GM19452 (cell line): ENCODE data around the gene KHDRBS2.
"Not testable (repeated sequence)": the region's sequence is repeated elsewhere in the genome, so short reads cannot be mapped to it uniquely, and the experiment has no call there.

Experiments
- ATAC-seq: cut with Tn5 transposase; IDR thresholded peaks from one replicate; pipeline ENCODE4 v1.9.1; 2021; ENCODE audit not compliant: unreplicated experiment

The KHDRBS2 gene

DNA sequence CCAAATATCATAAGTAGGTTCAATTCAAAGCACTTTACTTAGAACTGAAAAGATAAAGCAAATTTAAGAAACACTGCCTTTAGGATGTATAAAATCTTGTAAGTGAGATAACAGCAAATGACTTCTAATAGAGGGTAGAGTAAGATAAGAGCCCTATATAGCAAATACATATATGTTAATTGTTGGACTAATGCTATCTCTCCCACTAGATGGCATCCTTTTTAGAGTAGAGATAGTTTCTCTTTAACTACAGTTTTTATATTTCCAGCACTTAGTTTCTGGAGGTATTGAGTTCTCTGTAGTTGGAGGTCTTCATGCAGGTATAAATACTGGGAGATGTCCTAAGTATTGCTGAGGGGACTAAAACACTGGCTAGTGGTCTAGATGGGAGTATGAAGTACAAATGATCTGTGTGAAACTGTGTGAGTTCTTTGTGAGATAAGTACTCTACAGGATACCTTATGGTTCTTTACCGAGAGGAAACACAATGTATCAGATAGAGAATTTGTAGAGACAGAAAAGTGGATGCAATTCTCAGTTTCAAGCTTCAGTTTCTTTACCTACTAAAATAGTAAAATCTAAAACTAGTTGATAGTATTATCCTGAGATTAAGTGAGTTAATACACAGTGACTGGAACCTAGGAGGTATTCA lies 399.3 kb downstream of the KHDRBS2 start:
- no peak for ATAC-seq

DNA sequence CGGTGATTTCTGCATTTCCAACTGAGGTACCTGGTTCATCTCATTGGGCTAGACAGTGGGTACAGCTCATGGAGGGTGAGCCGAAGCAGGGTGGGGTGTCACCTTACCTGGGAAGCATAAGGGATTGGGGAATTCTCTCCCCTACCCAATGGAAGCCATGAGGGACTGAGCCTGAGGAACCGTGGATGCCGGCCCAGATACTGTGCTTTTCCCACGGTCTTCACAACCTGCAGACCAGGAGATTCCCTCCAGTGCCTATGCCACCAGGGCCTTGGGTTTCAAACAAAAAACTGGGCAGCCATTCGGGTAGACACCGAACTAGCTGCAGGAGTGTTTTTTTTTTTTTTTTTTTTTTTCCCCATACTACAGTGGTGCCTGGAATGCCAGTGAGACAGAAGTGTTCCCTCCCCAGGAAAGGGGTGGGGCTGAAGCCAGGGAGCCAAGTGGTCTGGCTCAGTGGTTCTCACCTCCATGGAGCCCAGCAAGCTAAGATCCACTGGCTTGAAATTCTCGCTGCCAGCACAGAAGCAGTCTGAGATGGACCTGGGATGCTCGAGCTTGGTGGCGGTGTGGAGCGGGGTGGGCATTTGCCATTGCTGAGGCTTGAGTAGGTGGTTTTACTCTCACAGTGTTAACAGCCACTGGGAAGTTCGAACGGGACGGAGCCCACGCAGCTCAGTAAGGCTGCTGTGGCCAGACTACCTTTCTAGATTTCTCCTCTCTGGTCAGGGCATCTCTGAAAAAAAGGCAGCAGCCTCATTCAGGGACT lies 416.2 kb downstream of the KHDRBS2 start:
- ATAC-seq = no peak

DNA sequence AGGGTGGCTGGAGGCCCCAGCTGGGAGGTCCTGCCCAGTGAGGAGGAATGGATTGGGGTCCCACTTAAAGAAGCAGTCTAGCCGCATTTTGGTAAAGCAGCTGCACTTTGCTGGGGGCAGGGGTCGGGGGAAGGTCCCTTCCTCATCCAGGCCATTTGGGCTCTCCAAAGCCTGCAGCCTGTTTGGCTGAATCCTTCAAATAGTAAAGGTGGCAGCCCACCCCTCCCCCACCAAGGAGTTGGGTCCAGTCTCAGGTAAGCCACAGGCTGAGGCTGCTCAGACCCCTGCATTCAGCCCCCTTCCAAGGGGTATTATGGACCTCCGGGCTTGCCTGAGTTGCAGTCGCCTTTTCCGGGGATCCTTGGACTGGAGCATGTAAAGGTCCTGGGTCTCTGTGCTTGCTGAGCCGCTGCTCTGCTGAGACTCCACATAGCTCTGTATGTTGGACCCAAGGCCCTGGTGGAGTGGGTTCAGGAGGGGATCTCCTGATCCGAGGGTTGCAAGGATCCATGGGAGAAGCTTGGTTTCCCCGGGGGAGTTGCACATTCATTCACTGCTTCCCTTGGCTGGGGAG lies 417.4 kb downstream of the KHDRBS2 start:
- no peak for ATAC-seq

DNA sequence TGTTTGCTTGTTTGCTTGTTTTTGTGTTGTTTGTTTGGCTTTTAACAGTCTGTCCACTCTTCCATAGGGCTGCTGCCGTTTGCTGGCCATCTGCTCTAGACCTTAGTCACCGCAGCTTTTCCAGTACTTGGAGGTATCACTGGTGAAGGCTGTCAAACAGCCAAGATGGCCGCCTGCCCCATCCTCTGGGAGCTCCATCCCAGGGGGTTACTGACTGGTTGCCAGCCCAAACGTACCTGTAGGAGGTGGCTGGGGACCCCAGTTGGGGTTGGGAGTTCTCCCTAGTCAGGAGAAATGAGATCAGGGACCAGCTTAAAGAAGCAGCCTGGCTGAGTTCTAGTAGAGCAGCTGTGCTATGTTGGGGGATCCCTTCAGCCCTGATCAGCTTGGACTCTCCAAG lies 418.4 kb downstream of the KHDRBS2 start:
- ATAC-seq = no peak

DNA sequence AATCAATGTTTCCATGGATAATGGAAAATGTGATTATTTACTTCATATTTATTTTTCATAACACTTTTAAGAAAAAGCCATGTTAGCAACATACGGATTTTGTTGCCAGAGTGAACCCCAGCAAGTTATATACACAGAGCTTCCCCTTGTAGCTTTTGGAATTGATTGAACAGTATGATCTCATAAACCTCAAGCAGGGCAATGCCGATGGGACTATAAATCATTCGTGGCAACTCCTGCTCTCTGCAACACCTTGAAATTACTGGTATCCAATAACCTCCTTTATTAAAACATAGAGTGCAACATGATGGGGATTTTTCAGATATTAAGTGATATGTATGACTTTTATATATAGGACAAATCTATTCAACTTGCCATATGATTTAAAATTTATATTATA lies 428.5 kb downstream of the KHDRBS2 start:
- no peak for ATAC-seq

DNA sequence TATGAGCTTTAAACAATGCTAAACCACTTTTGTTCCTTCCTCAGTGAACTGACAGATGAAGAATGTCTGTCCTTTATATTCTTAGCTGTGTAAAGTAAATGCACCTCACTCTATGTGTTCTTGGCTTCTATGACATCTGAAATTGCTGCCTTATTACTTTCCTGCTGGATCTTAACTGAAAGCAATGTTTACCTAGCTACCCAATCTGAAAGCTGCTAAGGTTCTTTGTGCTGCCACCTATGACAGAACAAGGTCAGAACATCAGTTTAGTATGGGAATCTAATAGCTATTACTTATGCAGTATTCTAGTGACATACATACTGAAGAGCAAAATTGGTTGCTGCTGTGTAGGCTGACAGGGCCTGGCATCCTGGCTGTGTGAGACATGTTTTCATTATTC lies 444.1 kb downstream of the KHDRBS2 start:
- no peak for ATAC-seq

DNA sequence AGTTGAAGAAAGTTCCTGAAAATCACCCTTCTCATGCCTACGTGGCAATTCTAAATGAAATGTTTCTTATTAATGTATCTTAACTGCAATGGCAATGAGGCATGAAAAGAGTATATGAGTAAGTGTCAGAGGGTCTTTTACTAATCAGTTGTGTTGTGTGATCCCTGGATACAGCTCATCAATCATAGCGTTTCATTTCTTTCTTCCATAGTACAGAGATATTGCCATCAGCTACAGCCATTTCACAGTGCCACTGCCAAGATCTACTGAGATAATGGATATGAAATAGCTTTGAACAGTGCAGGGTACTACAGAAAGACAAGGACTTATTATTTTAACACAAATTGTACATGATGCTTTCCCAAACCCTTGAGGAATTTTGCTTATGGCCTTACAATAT lies 450.8 kb downstream of the KHDRBS2 start:
- no peak for ATAC-seq

DNA sequence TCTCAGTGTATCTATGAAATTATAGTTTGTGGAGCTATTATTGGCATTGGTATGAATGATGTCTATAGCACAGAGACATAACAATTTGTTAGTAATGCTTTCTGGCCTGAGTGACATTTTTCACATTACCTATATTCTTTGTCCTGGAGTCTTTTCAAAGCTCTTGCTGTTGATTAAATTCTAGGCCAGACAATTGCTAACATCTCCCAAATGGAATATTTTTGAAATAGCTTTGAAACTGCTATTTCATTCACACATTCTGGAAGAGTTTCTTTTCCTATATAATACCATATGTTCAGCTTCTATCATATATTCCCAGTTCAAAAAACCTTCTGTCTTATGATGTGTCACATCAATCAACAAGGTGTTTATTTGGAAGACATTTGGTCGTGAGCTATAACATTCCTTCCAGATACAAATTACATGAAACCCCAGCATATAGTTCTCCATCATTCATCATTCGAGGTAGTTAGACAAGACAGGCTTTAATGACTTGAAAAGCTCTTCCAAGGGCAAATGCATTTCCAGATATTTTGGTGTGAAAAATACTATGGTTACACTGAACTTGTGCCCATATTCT lies 452.8 kb downstream of the KHDRBS2 start:
- no peak for ATAC-seq

DNA sequence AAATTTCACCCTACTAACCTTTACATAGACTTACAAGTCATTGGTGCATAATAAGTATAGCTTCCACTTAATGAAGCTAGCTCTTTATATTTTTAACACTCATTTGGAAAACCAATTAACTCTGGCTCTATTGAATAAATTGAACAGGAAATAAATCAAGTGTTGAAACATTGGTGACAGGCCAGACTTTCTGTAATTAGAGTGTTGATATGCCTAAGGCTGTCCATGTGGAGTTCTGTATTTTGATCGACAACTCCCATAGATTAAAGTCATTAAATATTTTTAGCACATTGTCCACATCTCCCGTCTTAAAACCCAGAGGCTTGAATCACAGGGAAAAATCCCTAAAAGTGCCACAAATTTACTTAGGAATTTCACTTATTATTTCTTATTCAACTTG lies 468.3 kb downstream of the KHDRBS2 start:
- ATAC-seq = no peak

DNA sequence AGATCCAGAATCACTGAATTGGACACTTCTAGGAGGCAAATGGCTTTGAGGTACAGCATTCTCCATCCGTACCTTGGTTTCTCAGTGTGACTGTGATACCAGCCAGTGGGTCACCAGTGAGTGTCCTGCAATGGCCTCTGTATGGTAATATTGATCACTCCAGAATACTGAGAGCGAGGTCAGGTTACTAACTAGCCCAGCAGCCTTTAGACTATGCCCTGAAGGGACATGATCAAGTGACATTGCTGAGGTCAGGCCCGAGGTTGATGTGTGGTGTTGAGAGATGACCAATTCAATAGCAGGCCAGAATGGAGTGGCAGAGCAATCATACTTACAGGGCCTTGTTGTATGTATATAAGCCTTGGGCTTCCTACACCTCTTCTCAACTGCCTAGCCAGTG lies 476.0 kb downstream of the KHDRBS2 start:
- ATAC-seq = no peak

DNA sequence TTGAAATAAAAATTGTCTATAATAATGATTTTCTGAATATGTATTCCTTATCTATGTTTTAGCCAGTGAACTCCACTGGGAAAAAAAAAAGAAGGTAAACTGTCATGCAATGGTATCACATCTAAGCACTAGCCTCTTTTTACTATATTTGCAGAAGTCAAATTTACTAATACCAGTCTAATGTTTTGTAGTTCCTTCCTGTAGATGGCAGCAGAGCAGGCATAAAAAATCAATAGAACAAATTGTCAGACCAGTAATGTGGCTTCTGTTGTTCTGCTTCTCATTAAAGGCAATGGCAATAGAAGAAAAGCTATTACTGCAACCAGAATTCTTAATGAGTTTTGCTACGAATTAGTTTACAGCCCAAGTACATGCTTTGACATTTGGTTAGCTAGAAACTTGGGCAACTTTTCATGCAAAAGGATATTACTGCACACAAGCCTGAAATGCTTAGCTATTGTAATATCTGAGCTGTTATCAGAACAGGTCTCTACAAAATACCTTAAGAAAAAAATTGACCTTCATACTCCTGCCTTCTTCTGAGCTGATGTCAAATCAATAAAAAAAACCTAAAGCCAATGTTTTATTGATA lies 476.9 kb downstream of the KHDRBS2 start:
- no peak for ATAC-seq

DNA sequence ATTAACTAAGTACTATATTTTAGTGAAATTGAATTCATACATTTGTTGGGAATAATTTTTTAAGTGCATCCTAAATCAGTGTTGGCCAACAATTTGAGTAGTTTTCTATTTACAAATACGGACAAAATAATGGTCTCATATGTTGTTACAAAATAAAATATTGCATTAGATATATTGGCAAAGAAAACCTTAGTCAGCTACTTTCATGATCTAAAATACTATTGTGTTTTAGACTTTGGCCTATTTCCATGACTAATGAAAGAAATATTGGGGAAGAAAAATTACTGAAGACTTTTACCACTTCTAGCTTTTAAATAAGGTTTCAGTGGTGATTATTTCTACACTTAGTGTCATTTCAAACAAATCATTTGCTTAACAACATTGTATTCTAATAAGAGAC lies 498.0 kb downstream of the KHDRBS2 start:
- no peak for ATAC-seq

DNA sequence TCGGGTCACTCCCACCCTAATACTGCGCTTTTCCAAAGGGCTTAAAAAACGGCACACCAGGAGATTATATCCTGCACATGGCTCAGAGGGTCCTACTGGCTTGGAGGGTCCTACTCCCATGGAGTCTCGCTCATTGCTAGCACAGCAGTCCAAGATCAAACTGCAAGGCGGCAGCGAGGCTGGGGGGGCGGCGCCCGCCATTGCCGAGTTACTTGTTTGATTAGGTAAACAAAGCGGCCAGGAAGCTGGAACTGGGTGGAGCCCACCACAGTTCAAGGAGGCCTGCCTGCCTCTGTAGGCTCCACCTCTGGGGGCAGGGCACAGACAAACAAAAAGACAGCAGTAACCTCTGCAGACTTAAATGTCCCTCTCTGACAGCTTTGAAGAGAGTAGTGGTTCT lies 516.6 kb downstream of the KHDRBS2 start:
- not testable (repeated sequence) for ATAC-seq

DNA sequence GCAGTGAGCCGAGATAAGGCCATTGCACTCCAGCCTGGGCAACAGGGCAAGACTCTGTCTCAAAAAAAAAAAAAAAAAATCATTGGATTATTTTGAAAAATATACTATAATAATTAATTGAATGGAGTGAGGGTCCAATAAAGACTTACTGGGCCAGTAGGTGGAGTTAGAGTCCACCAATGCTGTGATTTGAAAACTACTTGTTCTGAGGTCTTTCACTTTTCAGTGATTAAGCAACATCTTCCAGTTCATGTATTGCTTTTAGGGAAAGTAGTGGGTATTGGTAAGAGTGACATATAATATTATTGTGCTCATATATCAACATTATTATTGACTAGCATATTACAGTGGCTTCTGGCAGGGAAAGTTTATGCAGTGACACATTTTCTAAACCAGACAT lies 530.3 kb downstream of the KHDRBS2 start:
- ATAC-seq = no peak

DNA sequence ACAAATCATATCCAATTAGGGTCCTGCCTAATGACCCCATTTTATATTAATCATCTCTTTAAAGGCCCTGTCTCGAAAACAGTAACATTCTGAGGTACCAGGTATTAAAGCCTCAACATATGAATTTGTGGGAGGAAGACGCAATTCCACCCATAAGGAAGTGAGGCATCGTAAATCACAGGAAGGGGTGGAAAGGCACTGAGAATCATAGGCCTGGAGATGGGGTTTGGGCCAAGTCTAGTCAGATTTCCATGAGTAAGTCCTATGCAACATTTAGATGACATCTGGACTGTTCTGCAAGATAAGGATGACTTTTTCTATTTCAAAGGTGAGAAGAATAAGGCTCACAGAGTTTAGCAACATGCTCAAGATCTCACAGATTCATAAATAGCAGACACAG lies 534.0 kb downstream of the KHDRBS2 start:
- ATAC-seq = no peak

DNA sequence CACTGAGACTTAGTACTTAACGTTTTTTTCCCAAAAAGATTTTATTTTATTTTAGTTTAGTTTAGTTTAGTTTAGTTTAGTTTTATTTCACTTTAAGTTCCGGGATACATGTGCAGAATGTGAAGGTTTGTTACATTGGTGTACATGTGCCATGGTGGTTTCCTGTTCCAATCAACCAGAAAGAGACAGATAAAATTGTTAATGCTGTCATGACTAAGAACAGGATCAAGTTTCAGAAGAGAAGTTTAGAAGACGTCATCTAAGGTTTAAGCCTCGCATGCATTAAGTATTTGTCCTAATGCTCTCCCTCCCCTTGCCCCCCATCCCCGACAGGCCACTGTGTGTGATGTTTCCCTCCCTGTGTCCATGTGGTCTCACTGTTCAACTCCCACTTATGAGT lies 540.0 kb downstream of the KHDRBS2 start:
- no peak for ATAC-seq

DNA sequence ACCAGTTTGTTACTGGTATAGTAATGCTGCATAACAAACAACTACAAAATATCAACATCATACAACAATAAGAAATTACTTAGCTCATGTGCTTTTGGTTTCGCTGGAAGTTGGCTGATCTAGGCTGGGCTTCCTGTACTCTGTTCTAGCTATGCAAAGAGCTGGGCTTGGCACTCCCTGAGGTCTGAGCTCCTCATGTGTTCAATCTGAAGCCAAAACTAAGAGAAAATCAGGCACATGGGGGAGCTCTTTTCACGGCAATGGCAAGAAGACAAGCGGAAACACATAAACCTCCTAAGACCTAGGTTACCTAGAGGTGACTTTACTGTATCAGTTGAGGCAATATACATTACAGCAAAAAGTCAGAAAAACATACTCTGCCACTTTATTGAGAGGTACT lies 574.2 kb downstream of the KHDRBS2 start:
- ATAC-seq = no peak

DNA sequence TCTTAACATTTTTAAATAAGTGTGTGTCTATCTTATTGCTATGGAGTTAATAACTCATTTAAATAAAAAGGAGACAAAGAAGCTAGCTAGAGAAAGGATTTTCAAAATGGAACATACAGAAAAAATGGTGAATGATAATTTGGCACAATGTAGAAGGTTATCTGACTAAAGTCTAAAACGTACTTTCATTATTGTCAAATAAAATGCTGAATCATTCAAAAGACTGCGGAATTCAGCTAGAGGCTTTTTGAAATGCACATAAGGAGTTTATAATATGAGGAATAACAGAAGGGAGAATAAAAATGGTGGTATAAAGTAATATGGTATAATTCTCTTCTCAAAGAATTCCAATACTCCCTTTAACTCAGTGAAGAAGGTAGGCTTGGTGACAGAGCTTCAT lies 597.9 kb downstream of the KHDRBS2 start:
- ATAC-seq = no peak

DNA sequence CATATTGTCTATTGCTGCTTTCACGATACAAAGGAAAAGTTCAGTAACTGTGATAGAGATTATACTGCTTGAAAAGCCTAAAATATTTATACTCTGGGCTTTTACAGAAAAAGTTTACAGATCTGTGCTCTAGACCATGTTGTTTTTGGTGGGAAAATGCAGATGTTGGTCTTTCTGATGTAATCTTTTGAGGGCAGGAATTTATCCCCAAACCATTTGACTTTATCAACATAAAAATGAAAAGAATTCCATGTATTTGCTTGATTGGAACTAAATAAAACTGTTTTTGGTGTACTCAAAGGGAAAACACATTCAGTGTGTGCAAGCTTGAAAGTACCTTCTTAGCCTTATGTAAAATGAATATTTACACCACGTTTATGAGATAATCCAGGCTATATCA lies 603.5 kb downstream of the KHDRBS2 start:
- ATAC-seq = no peak

DNA sequence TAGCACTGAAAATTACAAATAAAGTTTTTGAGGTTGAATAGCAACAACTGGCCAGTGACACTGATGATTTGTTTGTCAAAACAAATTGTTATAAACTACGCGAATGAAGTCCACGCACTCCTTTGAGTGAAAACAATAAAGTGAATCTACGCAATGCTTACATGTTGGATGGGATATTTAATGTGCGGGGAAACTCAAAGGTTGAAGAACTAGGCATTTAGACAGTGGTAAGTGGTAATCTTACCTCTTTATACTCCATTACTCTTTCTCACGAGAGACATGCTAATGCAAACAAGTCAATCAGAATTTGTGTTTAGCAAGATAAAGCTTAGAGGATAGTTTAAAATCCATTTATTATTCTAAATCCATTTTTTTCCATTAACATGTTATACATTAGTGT lies 606.4 kb downstream of the KHDRBS2 start:
- no peak for ATAC-seq

DNA sequence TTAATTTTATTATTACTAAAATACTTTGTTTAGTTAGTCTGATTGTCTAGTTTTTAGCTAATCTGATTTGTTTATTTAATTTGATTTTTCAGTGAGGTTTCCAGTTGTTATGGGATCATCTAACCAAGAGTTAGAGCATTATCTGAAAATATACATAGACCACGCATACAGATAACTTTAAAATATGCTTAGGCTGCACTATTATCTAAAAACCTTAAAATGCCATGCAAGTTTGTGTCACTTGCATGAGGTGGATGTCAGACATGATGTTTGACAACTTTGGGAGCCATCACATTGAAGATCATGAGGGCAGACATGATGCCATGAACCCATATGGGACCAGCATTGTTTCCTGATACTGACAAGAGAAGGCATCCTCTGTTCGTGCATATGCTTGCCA lies 610.3 kb downstream of the KHDRBS2 start:
- ATAC-seq = no peak

DNA sequence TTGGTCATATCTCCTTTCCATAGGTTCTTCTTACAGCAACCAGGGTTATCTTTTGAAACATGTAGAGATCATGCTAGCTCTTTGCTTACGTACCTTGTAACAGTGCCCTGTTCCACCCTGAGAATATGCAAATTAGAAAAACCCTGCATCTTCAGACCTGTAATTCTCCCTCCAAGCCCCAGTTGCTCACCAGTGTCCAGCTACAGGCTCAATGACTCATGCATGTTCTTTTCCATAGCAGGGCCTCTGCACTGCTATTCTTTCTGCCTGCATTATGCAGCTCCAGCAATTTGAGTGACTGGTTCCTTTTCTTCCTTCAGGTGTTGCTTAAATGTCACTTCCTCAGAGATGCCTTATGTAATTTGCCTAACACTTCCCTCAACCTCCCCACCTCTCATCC lies 636.2 kb downstream of the KHDRBS2 start:
- ATAC-seq = no peak
